Ascending aorta (tissue), 2 donors: ENCODE results near the gene PGGHG. TPM values are rescaled to one million over a fixed set of nuclear protein-coding genes. Genes with fewer than 3 reads are reported as not detected.
A peak's percentile ranks its signal among the peaks of the same experiment; 100 is the strongest.
"Not testable (repeated sequence)": the region's sequence is repeated elsewhere in the genome, so short reads cannot be mapped to it uniquely, and the experiment has no call there.

Experiments used
- DNase-seq, 2 donors: peaks; one replicate each; pipeline ENCODE4 v3.0.0-alpha.2; 2019; ENCODE audit warnings: low spot score in 2 of 2
- H3K27ac ChIP-seq, 2 donors: fragments of 200-600 bp; sonication (generic); one replicate each; pipeline ENCODE4 v1.5.1; 2016 to 2017; ENCODE audit warnings: mild to moderate bottlenecking in 1 of 2
- H3K27me3 ChIP-seq: fragments of 200-600 bp; sonication (generic); one replicate; pipeline ENCODE4 v1.5.1; 2017
- H3K36me3 ChIP-seq, 2 donors: fragments of 200-600 bp; sonication (generic); one replicate each; pipeline ENCODE4 v1.5.1; 2016
- H3K4me1 ChIP-seq, 2 donors: fragments of 200-600 bp; sonication (generic); one replicate each; pipeline ENCODE4 v1.5.1; 2016 to 2017; ENCODE audit warnings: mild to moderate bottlenecking in 1 of 2
- H3K4me3 ChIP-seq, 2 donors: fragments of 200-600 bp; sonication (generic); one replicate each; pipeline ENCODE4 v1.5.1; 2016 to 2017; ENCODE audit warnings: mild to moderate bottlenecking in 1 of 2
- H3K9me3 ChIP-seq, 2 donors: fragments of 200-600 bp; sonication (generic); one replicate each; pipeline ENCODE4 v1.5.1; 2016
- CTCF ChIP-seq, 3 experiments: fragments of 200-600 bp in 2 of 3; fragments of 450-650 bp in 1 of 3; sonication (generic) in 2 of 3; IDR thresholded peaks; one replicate each; pipeline ENCODE4 v1.5.1; 2016 to 2019; ENCODE audit warnings: antibody characterized with exemption in 3 of 3, mild to moderate bottlenecking in 1 of 3, moderate library complexity in 1 of 3
- intact Hi-C: fragments of 100-400 bp; cut with DNase I; formaldehyde crosslinking; loops from one replicate; pipeline ENCODE4 v1.15.1; 2023
- total RNA-seq: library from RNA; depleted of rRNA; stranded (reverse); fragments of >200 nt; gene quantifications from one replicate; pipeline ENCODE4 v1.1.0, GENCODE V29; 2016

The PGGHG gene
- total RNA-seq, 1 donor from 2014 or later = 155 TPM

GRCh38 chr11:327581-327923 is 38.6 kb downstream of the PGGHG start:
- no peaks in the 10 kb centered on the region for H3K27me3 ChIP-seq
- peaks cover 9 to 26% of the 10 kb centered on the region in 2 donors for H3K4me1 ChIP-seq
- no peak for TF ChIP-seq CTCF (IDR thresholded peaks at IDR 0.05)
- H3K36me3 ChIP-seq = no peaks in the 10 kb centered on the region
- DNase-seq = no peak
- H3K9me3 ChIP-seq = no peaks in the 10 kb centered on the region
- intact Hi-C loops = loop anchor here (1.0 kb wide), 1 partner anchor 26 kb away; no protein-coding TSS in a partner anchor
- no peak overlapping the region for H3K4me3 ChIP-seq
- peak overlapping the region; percentile 76 to 88 for H3K27ac ChIP-seq

- Histone ChIP-seq H3K27ac (no peak overlapping the region), H3K36me3 (no peaks in the 10 kb centered on the region), H3K9me3 (no peaks in the 10 kb centered on the region), H3K27me3 (no peaks in the 10 kb centered on the region), H3K4me3 (no peak overlapping the region), H3K4me1 (peaks cover 9 to 26% of the 10 kb centered on the region in 2 donors)
- intact Hi-C loops = no loop called here
- no peak for TF ChIP-seq CTCF (IDR thresholded peaks at IDR 0.05)
- peak in 1 of 2 donors; percentile 57 for DNase-seq
Measured at GRCh38 chr11:328012-328411, 39.1 kb downstream of the PGGHG start.

GRCh38 chr11:328516-329100 is 39.7 kb downstream of the PGGHG start:
- peak in 1 of 2 donors; percentile 58 for DNase-seq
- peaks cover 9 to 26% of the 10 kb centered on the region in 2 donors for H3K4me1 ChIP-seq
- H3K27me3 ChIP-seq, H3K9me3 ChIP-seq, H3K36me3 ChIP-seq, H3K4me3 ChIP-seq, intact Hi-C loops, H3K27ac ChIP-seq: not testable (repeated sequence)

GRCh38 chr11:329886-330253 is 40.9 kb downstream of the PGGHG start:
- TF ChIP-seq CTCF (IDR thresholded peaks at IDR 0.05) = no peak
- H3K4me3 ChIP-seq = no peak overlapping the region
- H3K9me3 ChIP-seq = no peaks in the 10 kb centered on the region
- H3K4me1 ChIP-seq = peaks cover 6 to 20% of the 10 kb centered on the region in 2 donors
- intact Hi-C loops = no loop called here
- H3K27me3 ChIP-seq = no peaks in the 10 kb centered on the region
- no peak overlapping the region for H3K27ac ChIP-seq
- DNase-seq = no peak
- no peaks in the 10 kb centered on the region for H3K36me3 ChIP-seq

GRCh38 chr11:330307-330693 is 41.4 kb downstream of the PGGHG start:
- Histone ChIP-seq H3K4me1 (peaks cover 6 to 19% of the 10 kb centered on the region in 2 donors), H3K27me3 (no peaks in the 10 kb centered on the region)

More at GRCh38 chr11:330307-330693, 41.4 kb downstream of the PGGHG start:
- no peak for TF ChIP-seq CTCF (IDR thresholded peaks at IDR 0.05)
- H3K4me3 ChIP-seq = no peak overlapping the region
- no peaks in the 10 kb centered on the region for H3K9me3 ChIP-seq
- DNase-seq = no peak
- no peaks in the 10 kb centered on the region for H3K36me3 ChIP-seq
- no peak overlapping the region for H3K27ac ChIP-seq
- intact Hi-C loops = no loop called here
